ENCODE measurements around the gene LTO1. TPM values are rescaled to one million over a fixed set of nuclear protein-coding genes. Genes with fewer than 3 reads are reported as not detected.

Gene LTO1
- total RNA-seq, 1 donor from 2014 or later = 26.6 TPM

- no peaks in the 10 kb centered on the region for H3K36me3 Mint-ChIP-seq (ENCODE audit: low read depth)
- no peak overlapping the region for H3K27ac Mint-ChIP-seq (ENCODE audit: unreplicated experiment)
- H3K4me3 Mint-ChIP-seq = no peak overlapping the region
These were observed 57.9 kb downstream of the LTO1 start for GRCh38 chr11:69617220-69617619.

More at GRCh38 chr11:69617220-69617619, 57.9 kb downstream of the LTO1 start:
- H3K27me3 Mint-ChIP-seq (ENCODE audit: low read depth) = no peaks in the 10 kb centered on the region
- no peak for TF ChIP-seq CTCF (conservative IDR thresholded peaks at IDR 0.05)
- DNase-seq (ENCODE audit: low read depth, low spot score) = no peak
- no peaks in the 10 kb centered on the region for H3K9me3 Mint-ChIP-seq
- H3K4me1 Mint-ChIP-seq = no peaks in the 10 kb centered on the region

Other genes with a start within 250 kb of the LTO1 start
- gene LINC01488, start 193.7 kb downstream of the LTO1 start, total RNA-seq = 0.11 TPM in 1 of 2 replicates, not detected in the other
- gene CCND1, start 34.2 kb downstream of the LTO1 start, total RNA-seq = 344 and 350 TPM in 2 replicates
- gene FGF19, start 28.7 kb upstream of the LTO1 start, total RNA-seq = 0.21 and 0.34 TPM in 2 replicates
- gene FGF4, start 100.0 kb upstream of the LTO1 start, total RNA-seq = not detected in 2 replicates
- not detected in 2 replicates for gene FGF3, start 144.1 kb upstream of the LTO1 start, total RNA-seq